Measurements from ENCODE around the gene SPEF2.

DNA sequence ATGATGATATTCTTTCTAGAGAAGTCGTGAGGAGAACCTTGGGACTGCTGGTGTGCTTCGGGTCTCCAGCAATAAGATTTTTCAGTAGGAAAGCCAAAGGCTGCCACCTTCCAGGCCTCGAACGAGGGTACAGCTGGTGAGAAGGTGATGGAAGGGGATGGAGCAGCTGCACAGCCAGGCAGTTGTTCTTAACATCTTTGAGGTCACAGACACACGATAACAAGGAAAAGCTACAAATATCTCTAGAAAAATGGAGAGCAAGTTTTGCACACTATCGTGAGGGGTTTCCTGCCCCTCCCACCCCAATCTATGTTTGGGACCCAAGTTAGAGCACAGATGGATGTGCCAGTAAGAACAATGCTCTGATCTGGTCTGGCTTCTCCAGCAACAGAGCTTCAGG, 232.2 kb downstream of the SPEF2 start:
- TF ChIP-seq, protein P1, sequence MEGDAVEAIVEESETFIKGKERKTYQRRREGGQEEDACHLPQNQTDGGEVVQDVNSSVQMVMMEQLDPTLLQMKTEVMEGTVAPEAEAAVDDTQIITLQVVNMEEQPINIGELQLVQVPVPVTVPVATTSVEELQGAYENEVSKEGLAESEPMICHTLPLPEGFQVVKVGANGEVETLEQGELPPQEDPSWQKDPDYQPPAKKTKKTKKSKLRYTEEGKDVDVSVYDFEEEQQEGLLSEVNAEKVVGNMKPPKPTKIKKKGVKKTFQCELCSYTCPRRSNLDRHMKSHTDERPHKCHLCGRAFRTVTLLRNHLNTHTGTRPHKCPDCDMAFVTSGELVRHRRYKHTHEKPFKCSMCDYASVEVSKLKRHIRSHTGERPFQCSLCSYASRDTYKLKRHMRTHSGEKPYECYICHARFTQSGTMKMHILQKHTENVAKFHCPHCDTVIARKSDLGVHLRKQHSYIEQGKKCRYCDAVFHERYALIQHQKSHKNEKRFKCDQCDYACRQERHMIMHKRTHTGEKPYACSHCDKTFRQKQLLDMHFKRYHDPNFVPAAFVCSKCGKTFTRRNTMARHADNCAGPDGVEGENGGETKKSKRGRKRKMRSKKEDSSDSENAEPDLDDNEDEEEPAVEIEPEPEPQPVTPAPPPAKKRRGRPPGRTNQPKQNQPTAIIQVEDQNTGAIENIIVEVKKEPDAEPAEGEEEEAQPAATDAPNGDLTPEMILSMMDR (IDR thresholded peaks at IDR 0.05), result no peak
- no peak for TF ChIP-seq BHLHE40 (IDR thresholded peaks at IDR 0.05; ENCODE audit: low read depth, low read length)

Data from A549 (cell line).